ENCODE data around the gene ZNF384. TPM values are rescaled to one million over a fixed set of nuclear protein-coding genes. Genes with fewer than 3 reads are reported as not detected.

The ZNF384 gene
- total and polyA plus RNA-seq, 4 donors: 3.9 to 12.7 (median 10.0) TPM

DNA sequence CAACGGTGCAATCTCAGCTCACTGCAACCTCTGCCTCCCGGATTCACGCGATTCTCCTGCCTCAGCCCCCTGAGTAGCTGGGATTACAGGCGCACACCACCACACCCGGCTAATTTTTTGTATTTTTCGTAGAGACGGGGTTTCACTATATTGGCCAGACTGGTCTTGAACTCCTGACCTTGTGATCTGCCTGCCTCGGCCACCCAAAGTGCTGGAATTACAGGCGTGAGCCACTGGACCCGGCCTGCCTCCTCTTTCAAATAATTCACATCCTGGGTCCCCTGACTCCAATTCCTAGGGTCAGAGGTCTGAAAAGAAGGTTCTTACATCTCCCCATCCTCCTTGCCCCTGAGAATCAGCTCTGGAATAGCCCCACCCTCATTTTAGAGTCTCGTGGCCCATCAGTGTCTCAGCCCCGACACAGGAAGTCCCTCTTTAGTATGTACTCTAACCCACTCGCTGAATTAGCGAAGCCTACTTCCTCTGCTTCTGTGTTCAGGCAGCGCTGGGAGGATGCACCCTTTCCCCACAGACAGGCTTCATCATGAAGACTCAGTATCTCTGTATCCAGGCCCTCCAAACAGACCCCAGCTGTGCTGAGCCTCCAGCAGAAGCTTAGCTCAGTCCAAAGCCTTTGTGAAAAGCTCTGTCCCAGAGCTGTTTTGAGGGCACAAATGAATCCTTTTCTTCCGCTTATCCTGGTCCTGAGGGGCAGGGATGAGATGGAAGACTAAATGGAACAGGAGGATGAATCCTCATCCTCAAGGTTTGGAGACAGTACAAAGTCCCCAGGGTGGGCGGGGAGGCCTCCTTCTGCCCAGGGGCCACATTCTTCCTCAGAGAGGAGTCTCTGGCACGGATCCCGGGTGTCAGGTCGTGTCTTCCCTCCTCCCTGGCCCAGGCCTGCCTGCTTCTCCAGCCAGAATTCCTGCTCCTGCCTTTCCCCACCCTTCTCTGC is 56.9 kb downstream of the ZNF384 start:
- Histone ChIP-seq H3K4me3 (ENCODE audit: low read depth in 1 of 3, low read length in 3 of 3) (no peak overlapping the region), H3K4me1 (ENCODE audit: control insufficient read depth in 4 of 4, insufficient read depth in 4 of 4, low read length in 3 of 4) (peaks cover 0 to 3% (median 2%) of the 10 kb centered on the region in 4 donors), H3K27me3 (ENCODE audit: control insufficient read depth in 4 of 4, insufficient read depth in 4 of 4, low read length in 3 of 4) (no peaks in the 10 kb centered on the region), H3K36me3 (ENCODE audit: control insufficient read depth in 4 of 4, insufficient read depth in 3 of 4, low read depth in 1 of 4, low read length in 3 of 4) (no peaks in the 10 kb centered on the region), H3K9me3 (ENCODE audit: control insufficient read depth in 4 of 4, low read length in 3 of 4) (no peaks in the 10 kb centered on the region), H3K9ac (ENCODE audit: low read depth in 1 of 2, low read length in 2 of 2) (no peak overlapping the region), H3K27ac (ENCODE audit: low read depth in 1 of 2, low read length in 2 of 2) (peak overlapping the region; percentile 25 to 67)
- TF ChIP-seq NR2F2 (IDR thresholded peaks at IDR 0.05) (no peak), JUND (IDR thresholded peaks at IDR 0.05) (no peak), HNF4A (conservative IDR thresholded peaks at IDR 0.05) (no peak), RXRA (IDR thresholded peaks at IDR 0.05) (no peak), TAF1 (conservative IDR thresholded peaks at IDR 0.05) (no peak), GABPA (IDR thresholded peaks at IDR 0.05 in 1 of 2, conservative IDR thresholded peaks at IDR 0.05 in 1 of 2) (no peak), RAD21 (IDR thresholded peaks at IDR 0.05) (no peak), FOXA2 (IDR thresholded peaks at IDR 0.05) (no peak), FOXA1 (IDR thresholded peaks at IDR 0.05) (no peak), SP1 (IDR thresholded peaks at IDR 0.05) (no peak)
- TF ChIP-seq, protein P1, sequence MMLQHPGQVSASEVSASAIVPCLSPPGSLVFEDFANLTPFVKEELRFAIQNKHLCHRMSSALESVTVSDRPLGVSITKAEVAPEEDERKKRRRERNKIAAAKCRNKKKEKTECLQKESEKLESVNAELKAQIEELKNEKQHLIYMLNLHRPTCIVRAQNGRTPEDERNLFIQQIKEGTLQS (IDR thresholded peaks at IDR 0.05): no peak
- TF ChIP-seq, protein P2, sequence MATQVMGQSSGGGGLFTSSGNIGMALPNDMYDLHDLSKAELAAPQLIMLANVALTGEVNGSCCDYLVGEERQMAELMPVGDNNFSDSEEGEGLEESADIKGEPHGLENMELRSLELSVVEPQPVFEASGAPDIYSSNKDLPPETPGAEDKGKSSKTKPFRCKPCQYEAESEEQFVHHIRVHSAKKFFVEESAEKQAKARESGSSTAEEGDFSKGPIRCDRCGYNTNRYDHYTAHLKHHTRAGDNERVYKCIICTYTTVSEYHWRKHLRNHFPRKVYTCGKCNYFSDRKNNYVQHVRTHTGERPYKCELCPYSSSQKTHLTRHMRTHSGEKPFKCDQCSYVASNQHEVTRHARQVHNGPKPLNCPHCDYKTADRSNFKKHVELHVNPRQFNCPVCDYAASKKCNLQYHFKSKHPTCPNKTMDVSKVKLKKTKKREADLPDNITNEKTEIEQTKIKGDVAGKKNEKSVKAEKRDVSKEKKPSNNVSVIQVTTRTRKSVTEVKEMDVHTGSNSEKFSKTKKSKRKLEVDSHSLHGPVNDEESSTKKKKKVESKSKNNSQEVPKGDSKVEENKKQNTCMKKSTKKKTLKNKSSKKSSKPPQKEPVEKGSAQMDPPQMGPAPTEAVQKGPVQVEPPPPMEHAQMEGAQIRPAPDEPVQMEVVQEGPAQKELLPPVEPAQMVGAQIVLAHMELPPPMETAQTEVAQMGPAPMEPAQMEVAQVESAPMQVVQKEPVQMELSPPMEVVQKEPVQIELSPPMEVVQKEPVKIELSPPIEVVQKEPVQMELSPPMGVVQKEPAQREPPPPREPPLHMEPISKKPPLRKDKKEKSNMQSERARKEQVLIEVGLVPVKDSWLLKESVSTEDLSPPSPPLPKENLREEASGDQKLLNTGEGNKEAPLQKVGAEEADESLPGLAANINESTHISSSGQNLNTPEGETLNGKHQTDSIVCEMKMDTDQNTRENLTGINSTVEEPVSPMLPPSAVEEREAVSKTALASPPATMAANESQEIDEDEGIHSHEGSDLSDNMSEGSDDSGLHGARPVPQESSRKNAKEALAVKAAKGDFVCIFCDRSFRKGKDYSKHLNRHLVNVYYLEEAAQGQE (IDR thresholded peaks at IDR 0.05): no peak
- TF ChIP-seq, protein P3, sequence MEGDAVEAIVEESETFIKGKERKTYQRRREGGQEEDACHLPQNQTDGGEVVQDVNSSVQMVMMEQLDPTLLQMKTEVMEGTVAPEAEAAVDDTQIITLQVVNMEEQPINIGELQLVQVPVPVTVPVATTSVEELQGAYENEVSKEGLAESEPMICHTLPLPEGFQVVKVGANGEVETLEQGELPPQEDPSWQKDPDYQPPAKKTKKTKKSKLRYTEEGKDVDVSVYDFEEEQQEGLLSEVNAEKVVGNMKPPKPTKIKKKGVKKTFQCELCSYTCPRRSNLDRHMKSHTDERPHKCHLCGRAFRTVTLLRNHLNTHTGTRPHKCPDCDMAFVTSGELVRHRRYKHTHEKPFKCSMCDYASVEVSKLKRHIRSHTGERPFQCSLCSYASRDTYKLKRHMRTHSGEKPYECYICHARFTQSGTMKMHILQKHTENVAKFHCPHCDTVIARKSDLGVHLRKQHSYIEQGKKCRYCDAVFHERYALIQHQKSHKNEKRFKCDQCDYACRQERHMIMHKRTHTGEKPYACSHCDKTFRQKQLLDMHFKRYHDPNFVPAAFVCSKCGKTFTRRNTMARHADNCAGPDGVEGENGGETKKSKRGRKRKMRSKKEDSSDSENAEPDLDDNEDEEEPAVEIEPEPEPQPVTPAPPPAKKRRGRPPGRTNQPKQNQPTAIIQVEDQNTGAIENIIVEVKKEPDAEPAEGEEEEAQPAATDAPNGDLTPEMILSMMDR (IDR thresholded peaks at IDR 0.05; ENCODE audit: low read depth, low read length, missing input control): no peak
- TF ChIP-seq, protein P4, sequence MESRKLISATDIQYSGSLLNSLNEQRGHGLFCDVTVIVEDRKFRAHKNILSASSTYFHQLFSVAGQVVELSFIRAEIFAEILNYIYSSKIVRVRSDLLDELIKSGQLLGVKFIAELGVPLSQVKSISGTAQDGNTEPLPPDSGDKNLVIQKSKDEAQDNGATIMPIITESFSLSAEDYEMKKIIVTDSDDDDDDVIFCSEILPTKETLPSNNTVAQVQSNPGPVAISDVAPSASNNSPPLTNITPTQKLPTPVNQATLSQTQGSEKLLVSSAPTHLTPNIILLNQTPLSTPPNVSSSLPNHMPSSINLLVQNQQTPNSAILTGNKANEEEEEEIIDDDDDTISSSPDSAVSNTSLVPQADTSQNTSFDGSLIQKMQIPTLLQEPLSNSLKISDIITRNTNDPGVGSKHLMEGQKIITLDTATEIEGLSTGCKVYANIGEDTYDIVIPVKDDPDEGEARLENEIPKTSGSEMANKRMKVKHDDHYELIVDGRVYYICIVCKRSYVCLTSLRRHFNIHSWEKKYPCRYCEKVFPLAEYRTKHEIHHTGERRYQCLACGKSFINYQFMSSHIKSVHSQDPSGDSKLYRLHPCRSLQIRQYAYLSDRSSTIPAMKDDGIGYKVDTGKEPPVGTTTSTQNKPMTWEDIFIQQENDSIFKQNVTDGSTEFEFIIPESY (IDR thresholded peaks at IDR 0.05): no peak
- TF ChIP-seq, protein P5, sequence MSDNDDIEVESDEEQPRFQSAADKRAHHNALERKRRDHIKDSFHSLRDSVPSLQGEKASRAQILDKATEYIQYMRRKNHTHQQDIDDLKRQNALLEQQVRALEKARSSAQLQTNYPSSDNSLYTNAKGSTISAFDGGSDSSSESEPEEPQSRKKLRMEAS (IDR thresholded peaks at IDR 0.05): no peak
- WGBS: 59% methylated on average over 21 of the region's 21 CpGs
- peak; percentile 34 for DNase-seq (ENCODE audit: low spot score)

Data from liver (tissue), 9 donors.